Stimulated activated CD4-positive, alpha-beta T cell treated with anti-CD3 and anti-CD28 coated beads, Interleukin-12 subunit alpha, Interleukin-12 subunit beta, amount 100 ng/mL, for 24 hours (primary cell): ENCODE measurements around the gene MRM2.
A peak's percentile ranks its signal among the peaks of the same experiment; 100 is the strongest.

Experiments
- DNase-seq, 2 experiments: peaks; one replicate each; pipeline ENCODE4 v3.0.0-alpha.2; 2020; ENCODE audit warnings: low read depth in 2 of 2

MRM2 gene

GRCh38 chr7:2222516-2222915, 19.5 kb downstream of the MRM2 start:
- no peak for DNase-seq

GRCh38 chr7:2220954-2221353, 21.1 kb downstream of the MRM2 start:
- DNase-seq, result no peak

GRCh38 chr7:2220506-2220905, 21.5 kb downstream of the MRM2 start:
- no peak for DNase-seq

GRCh38 chr7:2220030-2220429, 22.0 kb downstream of the MRM2 start:
- no peak for DNase-seq

GRCh38 chr7:2219606-2220005, 22.4 kb downstream of the MRM2 start:
- no peak for DNase-seq

GRCh38 chr7:2219136-2219535, 22.9 kb downstream of the MRM2 start:
- DNase-seq, result no peak

- no peak for DNase-seq
These were observed 23.6 kb downstream of the MRM2 start for GRCh38 chr7:2218444-2218785.

- no peak for DNase-seq
These were observed 24.1 kb downstream of the MRM2 start for GRCh38 chr7:2217716-2218443.

GRCh38 chr7:2217206-2217605, 24.8 kb downstream of the MRM2 start:
- DNase-seq, result no peak

GRCh38 chr7:2215851-2216250, 26.2 kb downstream of the MRM2 start:
- DNase-seq, result no peak

GRCh38 chr7:2214636-2215035, 27.4 kb downstream of the MRM2 start:
- DNase-seq, result no peak

- DNase-seq, result no peak
These were observed 28.3 kb downstream of the MRM2 start for GRCh38 chr7:2213551-2214215.

GRCh38 chr7:2212906-2213305, 29.1 kb downstream of the MRM2 start:
- DNase-seq, result no peak

GRCh38 chr7:2211926-2212325, 30.1 kb downstream of the MRM2 start:
- no peak for DNase-seq

GRCh38 chr7:2211259-2211880, 30.6 kb downstream of the MRM2 start:
- DNase-seq, result no peak

GRCh38 chr7:2210551-2211258, 31.3 kb downstream of the MRM2 start:
- no peak for DNase-seq

GRCh38 chr7:2209961-2210323, 32.1 kb downstream of the MRM2 start:
- no peak for DNase-seq

GRCh38 chr7:2209146-2209960, 32.7 kb downstream of the MRM2 start:
- peak in 1 of 2 experiments; percentile 19 for DNase-seq

- no peak for DNase-seq
These were observed 33.3 kb downstream of the MRM2 start for GRCh38 chr7:2208712-2209111.

GRCh38 chr7:2205036-2205780, 36.8 kb downstream of the MRM2 start:
- no peak for DNase-seq

- no peak for DNase-seq
These were observed 37.6 kb downstream of the MRM2 start for GRCh38 chr7:2204446-2204845.
